ENCODE data around the gene IFI35. TPM values are rescaled to one million over a fixed set of nuclear protein-coding genes. Genes with fewer than 3 reads are reported as not detected.

IFI35 gene
- 10 to 100 TPM; 36.1 to 59.0 (median 37.9) TPM for total RNA-seq

- peaks cover 0 to 30% (median 17%) of the 10 kb centered on the region in 3 donors for H3K36me3 ChIP-seq
- H3K4me3 ChIP-seq, result peak within 1 kb of the TSS; percentile 47 to 89 (median 60)
- peak; percentile 43 to 57 for TF ChIP-seq POLR2A (IDR thresholded peaks at IDR 0.05)
- TF ChIP-seq, protein P1, sequence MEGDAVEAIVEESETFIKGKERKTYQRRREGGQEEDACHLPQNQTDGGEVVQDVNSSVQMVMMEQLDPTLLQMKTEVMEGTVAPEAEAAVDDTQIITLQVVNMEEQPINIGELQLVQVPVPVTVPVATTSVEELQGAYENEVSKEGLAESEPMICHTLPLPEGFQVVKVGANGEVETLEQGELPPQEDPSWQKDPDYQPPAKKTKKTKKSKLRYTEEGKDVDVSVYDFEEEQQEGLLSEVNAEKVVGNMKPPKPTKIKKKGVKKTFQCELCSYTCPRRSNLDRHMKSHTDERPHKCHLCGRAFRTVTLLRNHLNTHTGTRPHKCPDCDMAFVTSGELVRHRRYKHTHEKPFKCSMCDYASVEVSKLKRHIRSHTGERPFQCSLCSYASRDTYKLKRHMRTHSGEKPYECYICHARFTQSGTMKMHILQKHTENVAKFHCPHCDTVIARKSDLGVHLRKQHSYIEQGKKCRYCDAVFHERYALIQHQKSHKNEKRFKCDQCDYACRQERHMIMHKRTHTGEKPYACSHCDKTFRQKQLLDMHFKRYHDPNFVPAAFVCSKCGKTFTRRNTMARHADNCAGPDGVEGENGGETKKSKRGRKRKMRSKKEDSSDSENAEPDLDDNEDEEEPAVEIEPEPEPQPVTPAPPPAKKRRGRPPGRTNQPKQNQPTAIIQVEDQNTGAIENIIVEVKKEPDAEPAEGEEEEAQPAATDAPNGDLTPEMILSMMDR (IDR thresholded peaks at IDR 0.05), result peak; percentile 18 to 62 (median 41)
- peak in 1 of 2 donors; percentile 85 for TF ChIP-seq EP300 (IDR thresholded peaks at IDR 0.05)
- H3K4me1 ChIP-seq, result peaks cover 0 to 52% (median 26%) of the 10 kb centered on the region in 4 donors
- peak within 1 kb of the TSS; percentile 67 to 97 (median 92) for H3K27ac ChIP-seq
- WGBS, 2 donors, result 31 to 36% methylated on average over 18 of the region's 18 CpGs
- no peaks in the 10 kb centered on the region for H3K9me3 ChIP-seq
- no peaks in the 10 kb centered on the region for H3K27me3 ChIP-seq
- peak; percentile 80 to 83 for DNase-seq (ENCODE audit: low spot score in 2 of 2)
Measured at GRCh38 chr17:43006639-43007551, at the start of gene IFI35. IFI35 (plus strand) TSS chr17:43006784; CDS start chr17:43006948, 164 bp downstream.

DNA sequence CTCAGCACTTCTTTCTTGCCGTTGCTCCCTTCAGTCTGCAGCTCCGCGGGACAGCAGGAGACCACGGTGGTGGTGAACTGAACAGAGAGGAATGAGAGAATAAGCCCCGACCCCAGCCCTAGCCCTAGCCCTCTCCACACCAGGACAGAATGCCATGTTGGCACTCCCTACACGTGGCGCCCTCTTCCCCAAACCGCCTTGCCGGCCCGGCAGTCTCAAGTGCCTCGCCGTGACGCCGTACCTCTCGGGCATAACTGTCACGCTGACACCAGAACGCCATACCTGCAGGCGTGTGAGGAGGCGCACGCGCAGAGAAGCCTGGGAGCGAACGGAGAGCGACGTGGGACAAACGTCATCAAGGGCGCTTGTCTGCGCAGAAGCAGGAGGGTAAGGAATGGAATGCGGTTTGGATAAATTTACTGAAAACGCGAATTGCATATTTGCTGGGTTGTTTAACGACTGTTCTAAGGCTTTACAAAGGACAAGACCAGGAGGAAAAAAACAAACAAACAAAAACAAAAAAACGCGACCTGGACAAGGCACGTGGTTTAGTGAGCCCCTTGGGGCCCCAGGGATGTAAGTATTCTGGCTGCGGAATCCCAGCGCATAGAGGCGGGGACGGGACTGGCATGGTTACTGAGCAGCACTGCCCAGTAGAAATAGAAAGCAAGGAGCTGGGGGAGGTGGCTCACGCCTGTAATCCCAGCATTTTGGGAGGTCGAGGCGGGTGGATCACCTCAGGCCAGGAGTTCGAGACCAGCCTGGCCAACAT, 42.2 kb upstream of the IFI35 start, which contains the start of gene AARSD1:
Gene AARSD1 (minus strand): TSS at position 294 of the 772 bp plus-strand sequence. CDS start 14 bp downstream, at position 280.
- Histone ChIP-seq H3K27ac (peak within 1 kb of the TSS; percentile 74 to 89 (median 83)), H3K27me3 (no peaks in the 10 kb centered on the region), H3K4me1 (peaks cover 0 to 14% (median 3%) of the 10 kb centered on the region in 4 donors), H3K36me3 (peaks cover 0 to 34% (median 13%) of the 10 kb centered on the region in 3 donors), H3K9me3 (no peaks in the 10 kb centered on the region), H3K4me3 (peak within 1 kb of the TSS; percentile 50 to 83 (median 76))
- WGBS, 2 donors, result 3 to 4% methylated on average over 43 of the region's 43 CpGs
- TF ChIP-seq, protein P1 (IDR thresholded peaks at IDR 0.05), result peak in 1 of 5 experiments; percentile 49
- TF ChIP-seq EP300 (IDR thresholded peaks at IDR 0.05) (peak; percentile 90 to 98), POLR2A (IDR thresholded peaks at IDR 0.05) (peak in 1 of 2 donors; percentile 66)
- DNase-seq (ENCODE audit: low spot score in 2 of 2), result peak; percentile 79 to 84

- Histone ChIP-seq H3K4me3 (no peak overlapping the region), H3K4me1 (peaks cover 0 to 10% (median 3%) of the 10 kb centered on the region in 4 donors), H3K27ac (no peak overlapping the region), H3K27me3 (no peaks in the 10 kb centered on the region), H3K36me3 (peaks cover 0 to under 1% (median 0%) of the 10 kb centered on the region in 3 donors), H3K9me3 (no peaks in the 10 kb centered on the region)
- no peak for DNase-seq (ENCODE audit: low spot score in 2 of 2)
- WGBS, 2 donors, result 78 to 79% methylated on average over 1 of the region's 1 CpG
- TF ChIP-seq EP300 (IDR thresholded peaks at IDR 0.05) (no peak), POLR2A (IDR thresholded peaks at IDR 0.05) (no peak)
- TF ChIP-seq, protein P1 (IDR thresholded peaks at IDR 0.05), result no peak
Measured at GRCh38 chr17:42967925-42968324, 38.7 kb upstream of the IFI35 start.

DNA sequence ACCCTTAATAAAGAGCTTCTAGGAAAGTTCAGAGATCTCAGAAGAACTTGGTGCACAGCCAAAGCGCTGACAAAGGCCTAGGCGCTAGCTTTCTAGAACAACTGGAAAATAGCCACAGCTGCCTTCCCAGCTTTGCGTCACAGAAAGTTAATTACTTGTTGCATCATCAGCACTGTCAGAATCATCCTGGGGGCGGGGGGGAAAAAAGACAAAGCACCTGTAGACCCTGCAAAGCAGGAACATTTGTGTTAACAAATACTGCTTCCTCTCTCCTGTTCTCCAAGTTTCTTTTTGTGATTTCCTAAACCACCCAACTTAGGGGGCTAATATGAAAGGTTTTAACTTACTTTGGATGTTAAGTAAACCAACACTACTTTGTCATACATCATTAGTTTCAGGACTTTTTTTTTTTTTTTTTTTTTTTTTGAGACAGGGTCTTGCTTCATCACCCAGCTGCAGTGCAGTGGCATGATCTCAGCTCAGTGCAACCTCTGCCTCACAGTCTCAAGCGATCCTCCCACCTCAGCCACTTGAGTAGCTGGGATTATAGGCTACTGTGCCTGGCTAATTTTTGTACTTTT, 37.5 kb upstream of the IFI35 start:
- DNase-seq (ENCODE audit: low spot score in 2 of 2), result no peak
- Histone ChIP-seq H3K4me1 (no peaks in the 10 kb centered on the region), H3K36me3 (no peaks in the 10 kb centered on the region), H3K27ac (no peak overlapping the region), H3K9me3 (no peaks in the 10 kb centered on the region), H3K4me3 (no peak overlapping the region), H3K27me3 (no peaks in the 10 kb centered on the region)
- TF ChIP-seq, protein P1 (IDR thresholded peaks at IDR 0.05), result no peak
- no peak for TF ChIP-seq EP300 (IDR thresholded peaks at IDR 0.05)
- TF ChIP-seq POLR2A (IDR thresholded peaks at IDR 0.05), result no peak
- 34 to 46% methylated on average over 5 of the region's 5 CpGs for WGBS, 2 donors
